Thyroid gland (tissue), 4 donors: ENCODE results near the gene SCN11A. TPM values are rescaled to one million over a fixed set of nuclear protein-coding genes. Genes with fewer than 3 reads are reported as not detected.
A peak's percentile ranks its signal among the peaks of the same experiment; 100 is the strongest.

ENCODE experiments used
- DNase-seq, 2 donors: peaks; one replicate each; pipeline ENCODE4 v3.0.0-alpha.2; 2019
- H3K27ac ChIP-seq, 3 donors: fragments of 200-600 bp; sonication (generic); 1 replicate in 2 of 3; 2 replicates in 1 of 3; pipeline ENCODE4 v1.5.1; 2016 to 2019; ENCODE audit warnings: mild to moderate bottlenecking in 1 of 3, moderate library complexity in 1 of 3
- H3K27me3 ChIP-seq: fragments of 200-600 bp; sonication (generic); one replicate; pipeline ENCODE4 v1.5.1; 2019
- H3K36me3 ChIP-seq, 2 donors: fragments of 200-600 bp; sonication (generic); one replicate each; pipeline ENCODE4 v1.5.1; 2016 to 2019
- H3K4me1 ChIP-seq, 2 donors: fragments of 200-600 bp; sonication (generic); one replicate each; pipeline ENCODE4 v1.5.1; 2017 to 2019
- H3K4me3 ChIP-seq, 3 donors: fragments of 200-600 bp; sonication (generic); replicated peaks in 1 of 3; 1 replicate in 2 of 3; 2 replicates in 1 of 3; pipeline ENCODE4 v1.5.1; 2016; ENCODE audit warnings: mild to moderate bottlenecking in 1 of 3
- H3K9me3 ChIP-seq: fragments of 200-600 bp; sonication (generic); one replicate; pipeline ENCODE4 v1.5.1; 2017
- CTCF ChIP-seq, 6 experiments: fragments of 200-600 bp in 3 of 6; fragments of 450-650 bp in 3 of 6; sonication (generic) in 3 of 6; IDR thresholded peaks; one replicate each; pipeline ENCODE4 v1.5.1; 2016 to 2019; ENCODE audit warnings: antibody characterized with exemption in 6 of 6, mild to moderate bottlenecking in 2 of 6, inconsistent platforms in 1 of 6, moderate library complexity in 1 of 6
- POLR2A ChIP-seq, 2 donors: fragments of 450-650 bp; IDR thresholded peaks; one replicate each; pipeline ENCODE4 v1.6.1; 2017; ENCODE audit warnings: antibody characterized with exemption in 2 of 2, mild to moderate bottlenecking in 2 of 2, moderate library complexity in 1 of 2
- WGBS, 2 donors: methylation state at CpG; one replicate each; pipeline ENCODE4 v1.1.5; 2017; 5-methylcytosine and 5-hydroxymethylcytosine counted together
- intact Hi-C: fragments of 100-400 bp; cut with DNase I; formaldehyde crosslinking; loops from one replicate; pipeline ENCODE4 v1.15.1; 2023
- total RNA-seq, 4 donors: library from RNA; depleted of rRNA; stranded (reverse); fragments of >200 nt; gene quantifications; one replicate each; pipeline ENCODE4 v1.2.3, GENCODE V29; 2016

The SCN11A gene
- total RNA-seq, 4 donors from 2014 or later: 0.13 to 0.33 (median 0.14) TPM

- H3K27ac ChIP-seq: no peak overlapping the region
- no peak overlapping the region for H3K4me3 ChIP-seq
- peaks cover 47 to 48% of the 10 kb centered on the region in 2 donors for H3K4me1 ChIP-seq
- intact Hi-C loops: no loop called here
- no peaks in the 10 kb centered on the region for H3K36me3 ChIP-seq
- no peak for DNase-seq
- H3K27me3 ChIP-seq: no peaks in the 10 kb centered on the region
- TF ChIP-seq POLR2A (IDR thresholded peaks at IDR 0.05) (no peak), CTCF (IDR thresholded peaks at IDR 0.05) (no peak)
- no peaks in the 10 kb centered on the region for H3K9me3 ChIP-seq
- 77 to 88% methylated on average over 3 of the region's 3 CpGs for WGBS, 2 donors
These were observed 4.4 kb upstream of the SCN11A start for GRCh38 chr3:39056151-39056550.

- peaks cover 35 to 36% of the 10 kb centered on the region in 2 donors for H3K4me1 ChIP-seq
- intact Hi-C loops: no loop called here
- H3K36me3 ChIP-seq: no peaks in the 10 kb centered on the region
- H3K27ac ChIP-seq: no peak overlapping the region
- WGBS, 2 donors: 86 to 93% methylated on average over 2 of the region's 2 CpGs
- no peaks in the 10 kb centered on the region for H3K27me3 ChIP-seq
- no peak for TF ChIP-seq CTCF (IDR thresholded peaks at IDR 0.05)
- no peak for TF ChIP-seq POLR2A (IDR thresholded peaks at IDR 0.05)
- no peaks in the 10 kb centered on the region for H3K9me3 ChIP-seq
- H3K4me3 ChIP-seq: no peak overlapping the region
- no peak for DNase-seq
These were observed 2.0 kb upstream of the SCN11A start for GRCh38 chr3:39053696-39054095.

- Histone ChIP-seq H3K36me3 (no peaks in the 10 kb centered on the region), H3K4me3 (peak overlapping the region; percentile 82 to 99 (median 84)), H3K27ac (peak overlapping the region in 2 of 3 donors; percentile 88 to 90), H3K4me1 (peaks cover 31 to 32% of the 10 kb centered on the region in 2 donors), H3K27me3 (no peaks in the 10 kb centered on the region), H3K9me3 (no peaks in the 10 kb centered on the region)
- intact Hi-C loops: no loop called here
- 3 to 4% methylated on average over 11 of the region's 11 CpGs for WGBS, 2 donors
- DNase-seq: no peak
- TF ChIP-seq CTCF (IDR thresholded peaks at IDR 0.05): no peak
- no peak for TF ChIP-seq POLR2A (IDR thresholded peaks at IDR 0.05)
These were observed 839 bp upstream of the SCN11A start for GRCh38 chr3:39052583-39052982.

GRCh38 chr3:39050029-39050428 is 1.7 kb downstream of the SCN11A start:
- no peak for DNase-seq
- Histone ChIP-seq H3K9me3 (no peaks in the 10 kb centered on the region), H3K27me3 (no peaks in the 10 kb centered on the region), H3K27ac (no peak overlapping the region), H3K36me3 (no peaks in the 10 kb centered on the region), H3K4me1 (peaks cover 12 to 17% of the 10 kb centered on the region in 2 donors), H3K4me3 (no peak overlapping the region)
- intact Hi-C loops: no loop called here
- TF ChIP-seq CTCF (IDR thresholded peaks at IDR 0.05): no peak
- no peak for TF ChIP-seq POLR2A (IDR thresholded peaks at IDR 0.05)

- no peaks in the 10 kb centered on the region for H3K27me3 ChIP-seq
- TF ChIP-seq CTCF (IDR thresholded peaks at IDR 0.05) (no peak), POLR2A (IDR thresholded peaks at IDR 0.05) (no peak)
- H3K36me3 ChIP-seq: no peaks in the 10 kb centered on the region
- intact Hi-C loops: no loop called here
- no peak for DNase-seq
- no peak overlapping the region for H3K27ac ChIP-seq
- H3K4me3 ChIP-seq: no peak overlapping the region
- no peaks in the 10 kb centered on the region for H3K9me3 ChIP-seq
- H3K4me1 ChIP-seq: no peaks in the 10 kb centered on the region
These were observed 13.6 kb downstream of the SCN11A start for GRCh38 chr3:39038165-39038564.
